Activated naive CD8-positive, alpha-beta T cell treated with anti-CD3 and anti-CD28 coated beads, Interleukin-2, amount 50 U/mL, for 24 hours (primary cell): ENCODE results near the gene LRSAM1.
A peak's percentile ranks its signal among the peaks of the same experiment; 100 is the strongest.

ENCODE experiments used
- ATAC-seq: fragments of 150-1000 bp; cut with Tn5 transposase; one replicate; pipeline ENCODE4 v1.10.0; 2021
- DNase-seq: peaks from one replicate; pipeline ENCODE4 v3.0.0; 2021
- H3K27ac Mint-ChIP-seq: one replicate; pipeline ENCODE4 v1.8.0; 2021; ENCODE audit warnings: mild to moderate bottlenecking, mixed read lengths
- H3K27me3 Mint-ChIP-seq: one replicate; pipeline ENCODE4 v1.8.0; 2021; ENCODE audit warnings: mixed read lengths
- H3K36me3 Mint-ChIP-seq: one replicate; pipeline ENCODE4 v1.8.0; 2021; ENCODE audit warnings: low read depth, mixed read lengths
- H3K4me1 Mint-ChIP-seq: one replicate; pipeline ENCODE4 v1.8.0; 2021; ENCODE audit warnings: mixed read lengths
- H3K4me3 Mint-ChIP-seq: one replicate; pipeline ENCODE4 v1.8.0; 2021; ENCODE audit warnings: mild to moderate bottlenecking, moderate library complexity, mixed read lengths
- H3K9me3 Mint-ChIP-seq: one replicate; pipeline ENCODE4 v1.8.0; 2021; ENCODE audit warnings: mixed read lengths

The LRSAM1 gene

DNA sequence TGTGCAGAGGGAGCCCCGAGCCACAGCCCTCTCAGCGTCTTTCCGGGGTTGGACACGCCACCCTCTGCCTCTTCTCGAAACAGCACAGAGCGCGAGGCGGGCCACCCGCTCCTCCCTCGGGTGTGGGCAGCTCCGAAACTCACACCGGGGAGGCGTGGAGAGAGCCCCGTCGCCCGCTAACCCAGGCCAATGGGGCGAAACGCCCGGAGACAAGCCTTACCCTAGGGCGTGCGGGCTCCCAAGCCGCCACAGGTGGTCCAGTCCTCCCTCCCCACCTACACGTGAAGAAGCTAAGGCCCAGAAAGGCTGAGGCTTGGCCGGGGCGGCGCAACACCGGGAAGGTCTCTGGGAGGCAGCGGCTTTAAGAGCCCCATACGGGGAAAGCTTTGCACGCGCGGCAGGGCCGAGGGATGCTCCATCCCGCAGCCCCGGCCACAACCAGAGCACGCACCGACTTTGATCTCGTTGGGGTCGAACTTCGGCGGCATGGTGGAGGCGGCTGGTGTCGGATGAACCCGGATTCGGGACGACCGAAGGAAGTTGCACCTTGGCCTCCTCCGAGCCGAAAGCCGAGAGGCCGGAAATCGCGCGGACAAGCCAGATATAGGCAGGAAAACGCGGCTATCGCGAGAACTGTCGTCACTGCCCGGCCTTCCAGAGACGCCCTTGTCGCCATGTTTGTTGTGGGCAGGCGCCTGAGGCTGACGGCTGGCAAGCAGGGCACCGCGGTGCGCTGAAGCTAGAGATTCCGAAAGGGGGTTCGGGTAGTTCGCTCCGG is at the start of gene LRSAM1, which contains the start of gene RPL12:
Gene LRSAM1 (plus strand): TSS at position 681 of the 778 bp plus-strand sequence. CDS start 3,018 bp downstream, outside the sequence.
Gene RPL12 (minus strand): TSS at position 577 of the 778 bp plus-strand sequence. CDS start 89 bp downstream, at position 488.
- ATAC-seq (peak; percentile 53), DNase-seq (peak; percentile 99)
- Mint-ChIP-seq H3K4me3 (peak within 1 kb of the TSS; percentile 99), H3K4me1 (peaks cover 46% of the 10 kb centered on the region), H3K9me3 (no peaks in the 10 kb centered on the region), H3K27ac (peak within 1 kb of the TSS; percentile 99), H3K36me3 (peaks cover 57% of the 10 kb centered on the region), H3K27me3 (no peaks in the 10 kb centered on the region)

DNA sequence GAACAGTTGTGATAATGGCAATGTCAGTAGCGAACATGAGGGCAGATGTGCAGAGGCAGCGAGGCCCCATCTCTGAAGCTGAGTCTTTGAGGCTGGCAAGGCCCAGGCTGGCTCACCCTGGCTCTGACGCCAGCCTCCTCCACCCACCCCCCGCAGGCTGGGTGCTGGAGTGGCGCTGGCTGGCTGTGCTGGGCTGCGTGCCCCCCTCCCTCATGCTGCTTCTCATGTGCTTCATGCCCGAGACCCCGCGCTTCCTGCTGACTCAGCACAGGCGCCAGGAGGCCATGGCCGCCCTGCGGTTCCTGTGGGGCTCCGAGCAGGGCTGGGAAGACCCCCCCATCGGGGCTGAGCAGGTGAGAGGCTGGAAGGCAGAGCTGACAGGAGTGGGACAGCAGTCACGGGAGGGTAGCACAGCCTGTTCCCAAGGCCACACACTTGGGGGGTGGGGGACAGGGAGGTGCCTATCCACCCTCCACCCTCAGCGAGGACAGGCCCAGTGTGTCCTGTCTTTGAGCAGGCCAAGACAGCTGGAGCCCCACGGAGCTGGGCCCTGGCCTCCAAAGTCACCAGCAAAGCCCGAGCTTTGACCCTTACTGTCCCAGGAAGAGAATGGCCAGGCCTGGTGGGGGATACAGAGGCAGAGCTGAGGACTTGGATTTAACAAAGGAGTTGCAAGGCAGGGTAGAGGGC is 48.8 kb upstream of the LRSAM1 start:
- DNase-seq (no peak), ATAC-seq (no peak)
- Mint-ChIP-seq H3K27me3 (peaks cover 38% of the 10 kb centered on the region), H3K4me3 (no peak overlapping the region), H3K36me3 (no peaks in the 10 kb centered on the region), H3K9me3 (no peaks in the 10 kb centered on the region), H3K4me1 (peaks cover 5% of the 10 kb centered on the region), H3K27ac (no peak overlapping the region)

DNA sequence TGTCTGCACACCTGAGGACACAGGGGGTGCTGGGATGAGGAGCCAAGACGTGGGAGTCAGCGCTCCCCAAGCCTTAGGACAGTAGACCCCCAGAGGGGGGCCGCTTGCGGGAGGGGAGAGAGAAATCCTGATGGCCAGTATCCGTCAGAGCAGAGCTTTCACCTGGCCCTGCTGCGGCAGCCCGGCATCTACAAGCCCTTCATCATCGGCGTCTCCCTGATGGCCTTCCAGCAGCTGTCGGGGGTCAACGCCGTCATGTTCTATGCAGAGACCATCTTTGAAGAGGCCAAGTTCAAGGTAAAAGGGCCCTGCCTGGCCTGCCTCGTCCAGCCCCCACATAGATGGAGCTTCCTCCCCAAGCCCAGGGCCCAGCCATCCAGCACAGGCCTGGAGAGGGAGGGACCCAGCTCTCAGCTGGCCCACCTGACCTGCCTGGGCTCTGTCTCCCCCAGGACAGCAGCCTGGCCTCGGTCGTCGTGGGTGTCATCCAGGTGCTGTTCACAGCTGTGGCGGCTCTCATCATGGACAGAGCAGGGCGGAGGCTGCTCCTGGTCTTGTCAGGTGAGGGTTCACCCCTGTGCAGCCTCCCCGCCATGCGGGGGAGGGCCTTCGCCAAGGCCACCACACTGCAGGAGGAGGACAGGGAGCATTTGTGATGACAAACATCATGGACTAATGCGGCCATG is 47.7 kb upstream of the LRSAM1 start:
- no peak for ATAC-seq
- no peak for DNase-seq
- Mint-ChIP-seq H3K9me3 (no peaks in the 10 kb centered on the region), H3K36me3 (no peaks in the 10 kb centered on the region), H3K4me3 (no peak overlapping the region), H3K27me3 (peaks cover 33% of the 10 kb centered on the region), H3K4me1 (no peaks in the 10 kb centered on the region), H3K27ac (no peak overlapping the region)

DNA sequence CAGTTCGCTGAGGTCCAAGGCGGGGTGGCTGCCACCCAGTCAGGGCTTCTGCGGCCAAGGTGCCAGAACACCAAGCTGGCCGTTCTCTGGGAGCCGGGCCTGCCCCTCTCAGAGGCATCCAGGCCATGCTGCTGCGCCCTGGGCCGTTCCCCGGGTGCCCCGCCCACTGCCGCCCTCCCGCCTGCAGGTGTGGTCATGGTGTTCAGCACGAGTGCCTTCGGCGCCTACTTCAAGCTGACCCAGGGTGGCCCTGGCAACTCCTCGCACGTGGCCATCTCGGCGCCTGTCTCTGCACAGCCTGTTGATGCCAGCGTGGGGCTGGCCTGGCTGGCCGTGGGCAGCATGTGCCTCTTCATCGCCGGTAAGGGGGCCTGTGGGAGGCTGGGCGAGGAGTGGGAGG is 46.7 kb upstream of the LRSAM1 start:
- ATAC-seq (no peak), DNase-seq (no peak)
- Mint-ChIP-seq H3K4me3 (no peak overlapping the region), H3K36me3 (no peaks in the 10 kb centered on the region), H3K27ac (no peak overlapping the region), H3K27me3 (peaks cover 25% of the 10 kb centered on the region), H3K9me3 (no peaks in the 10 kb centered on the region), H3K4me1 (no peaks in the 10 kb centered on the region)

DNA sequence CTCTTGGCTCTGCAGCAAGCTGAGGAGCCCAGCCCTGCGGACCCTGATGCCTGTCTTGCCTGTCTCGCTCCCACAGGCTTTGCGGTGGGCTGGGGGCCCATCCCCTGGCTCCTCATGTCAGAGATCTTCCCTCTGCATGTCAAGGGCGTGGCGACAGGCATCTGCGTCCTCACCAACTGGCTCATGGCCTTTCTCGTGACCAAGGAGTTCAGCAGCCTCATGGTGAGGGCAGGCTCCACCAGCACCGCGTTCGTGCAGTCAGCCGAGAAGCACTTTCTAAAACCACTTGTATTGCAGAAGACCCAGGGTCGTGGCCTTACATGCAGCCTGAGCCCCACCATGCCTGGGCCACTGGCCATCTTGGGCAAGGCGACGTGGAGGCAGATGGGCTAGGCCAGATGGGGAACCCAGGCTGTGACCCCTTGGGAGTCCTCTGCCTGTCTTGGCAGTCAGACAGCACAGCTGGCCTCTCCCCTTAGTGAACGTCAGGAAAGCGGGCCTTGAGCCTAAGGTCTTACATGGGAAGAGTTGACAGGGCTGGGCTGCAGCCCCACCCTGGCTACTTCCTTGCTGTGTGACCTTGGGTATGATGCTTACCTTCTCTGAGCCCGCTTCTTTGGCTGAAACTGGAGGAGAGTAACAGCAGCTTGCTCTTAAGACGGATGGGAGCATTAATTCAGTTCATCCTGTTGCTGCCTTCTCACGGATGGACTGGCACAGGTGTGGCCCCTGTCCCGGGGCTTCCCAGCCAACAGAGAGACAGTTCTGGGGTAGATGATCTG is 45.8 kb upstream of the LRSAM1 start:
- DNase-seq, result no peak
- H3K36me3 Mint-ChIP-seq, result no peaks in the 10 kb centered on the region
- H3K4me3 Mint-ChIP-seq, result no peak overlapping the region
- no peaks in the 10 kb centered on the region for H3K4me1 Mint-ChIP-seq
- no peaks in the 10 kb centered on the region for H3K9me3 Mint-ChIP-seq
- H3K27me3 Mint-ChIP-seq, result peaks cover 19% of the 10 kb centered on the region
- H3K27ac Mint-ChIP-seq, result no peak overlapping the region
- no peak for ATAC-seq

DNA sequence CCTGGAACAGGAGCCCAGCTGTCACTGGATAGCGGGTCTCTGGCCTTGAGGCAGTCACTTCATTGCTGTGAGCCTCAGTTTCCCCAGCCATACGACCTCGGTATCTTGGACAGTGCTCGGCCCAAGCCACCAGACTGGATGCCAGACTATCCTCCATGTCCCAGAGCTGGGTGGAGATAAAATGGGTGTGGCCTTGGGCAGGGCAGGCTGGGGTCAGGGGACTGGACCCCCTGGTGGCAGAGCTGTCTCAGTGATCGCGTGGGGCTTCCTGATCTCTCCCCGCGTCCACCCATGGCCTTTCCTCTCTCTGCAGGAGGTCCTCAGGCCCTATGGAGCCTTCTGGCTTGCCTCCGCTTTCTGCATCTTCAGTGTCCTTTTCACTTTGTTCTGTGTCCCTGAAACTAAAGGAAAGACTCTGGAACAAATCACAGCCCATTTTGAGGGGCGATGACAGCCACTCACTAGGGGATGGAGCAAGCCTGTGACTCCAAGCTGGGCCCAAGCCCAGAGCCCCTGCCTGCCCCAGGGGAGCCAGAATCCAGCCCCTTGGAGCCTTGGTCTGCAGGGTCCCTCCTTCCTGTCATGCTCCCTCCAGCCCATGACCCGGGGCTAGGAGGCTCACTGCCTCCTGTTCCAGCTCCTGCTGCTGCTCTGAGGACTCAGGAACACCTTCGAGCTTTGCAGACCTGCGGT is 44.4 kb upstream of the LRSAM1 start:
- Mint-ChIP-seq H3K4me1 (no peaks in the 10 kb centered on the region), H3K9me3 (no peaks in the 10 kb centered on the region), H3K27ac (no peak overlapping the region), H3K36me3 (no peaks in the 10 kb centered on the region), H3K27me3 (peaks cover 18% of the 10 kb centered on the region), H3K4me3 (no peak overlapping the region)
- no peak for ATAC-seq
- no peak for DNase-seq

DNA sequence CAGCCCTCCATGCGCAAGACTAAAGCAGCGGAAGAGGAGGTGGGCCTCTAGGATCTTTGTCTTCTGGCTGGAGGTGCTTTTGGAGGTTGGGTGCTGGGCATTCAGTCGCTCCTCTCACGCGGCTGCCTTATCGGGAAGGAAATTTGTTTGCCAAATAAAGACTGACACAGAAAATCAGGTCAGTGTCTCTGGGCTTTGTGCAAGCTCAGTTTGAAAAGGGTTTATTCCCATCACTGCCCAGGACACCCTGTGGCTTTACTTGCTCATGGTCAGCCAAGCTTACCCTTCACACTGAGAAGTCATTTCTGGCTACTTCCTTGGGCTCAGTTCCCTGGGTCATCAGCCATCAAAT is 43.8 kb upstream of the LRSAM1 start:
- H3K27me3 Mint-ChIP-seq, result peaks cover 20% of the 10 kb centered on the region
- H3K4me1 Mint-ChIP-seq, result no peaks in the 10 kb centered on the region
- no peaks in the 10 kb centered on the region for H3K36me3 Mint-ChIP-seq
- DNase-seq, result no peak
- H3K9me3 Mint-ChIP-seq, result no peaks in the 10 kb centered on the region
- no peak for ATAC-seq
- H3K4me3 Mint-ChIP-seq, result no peak overlapping the region
- no peak overlapping the region for H3K27ac Mint-ChIP-seq

DNA sequence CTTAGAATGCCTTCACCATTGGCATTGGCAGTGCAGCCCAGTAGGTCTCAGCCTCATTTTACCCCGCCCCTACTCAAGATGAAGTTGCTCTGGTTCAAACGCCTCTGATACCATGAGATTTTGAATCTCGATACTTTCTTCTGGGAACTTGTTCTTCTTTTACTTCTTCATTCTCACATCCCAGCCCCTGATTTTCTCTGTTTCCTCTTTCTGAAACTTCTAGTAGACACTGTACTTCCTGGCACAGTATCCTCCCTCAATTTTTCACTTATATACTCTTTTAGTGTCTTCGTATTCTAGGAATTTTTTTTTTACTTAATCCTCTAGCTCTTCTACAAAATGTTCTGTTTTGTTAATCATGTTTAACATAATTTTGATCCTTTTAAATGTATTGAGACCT is 40.2 kb upstream of the LRSAM1 start:
- Mint-ChIP-seq H3K27ac (no peak overlapping the region), H3K9me3 (no peaks in the 10 kb centered on the region), H3K27me3 (peaks cover 34% of the 10 kb centered on the region), H3K4me3 (no peak overlapping the region), H3K36me3 (no peaks in the 10 kb centered on the region), H3K4me1 (no peaks in the 10 kb centered on the region)
- no peak for DNase-seq
- no peak for ATAC-seq

DNA sequence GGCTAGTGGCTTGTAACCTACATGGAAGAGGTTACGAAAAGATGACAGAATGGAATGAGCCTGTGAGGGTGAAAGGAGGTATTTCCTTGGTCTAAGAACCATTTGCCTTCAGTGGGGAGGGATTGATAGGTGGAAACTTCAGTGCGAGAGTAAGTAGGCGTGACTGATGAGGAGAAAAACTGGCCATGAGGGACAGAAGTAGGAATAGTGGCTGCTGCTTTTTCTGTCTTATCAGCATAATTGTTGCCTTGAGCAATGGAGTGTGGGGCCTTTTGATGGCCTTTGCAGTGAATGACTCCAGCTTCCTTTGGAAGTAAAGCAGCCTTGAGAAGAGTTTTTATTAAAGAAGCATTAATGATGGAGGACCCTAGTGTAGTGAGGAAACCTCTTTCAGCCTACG is 36.2 kb upstream of the LRSAM1 start:
- H3K27me3 Mint-ChIP-seq, result peaks cover 29% of the 10 kb centered on the region
- H3K27ac Mint-ChIP-seq, result no peak overlapping the region
- H3K4me3 Mint-ChIP-seq, result no peak overlapping the region
- no peaks in the 10 kb centered on the region for H3K4me1 Mint-ChIP-seq
- DNase-seq, result no peak
- no peaks in the 10 kb centered on the region for H3K36me3 Mint-ChIP-seq
- H3K9me3 Mint-ChIP-seq, result no peaks in the 10 kb centered on the region
- no peak for ATAC-seq

DNA sequence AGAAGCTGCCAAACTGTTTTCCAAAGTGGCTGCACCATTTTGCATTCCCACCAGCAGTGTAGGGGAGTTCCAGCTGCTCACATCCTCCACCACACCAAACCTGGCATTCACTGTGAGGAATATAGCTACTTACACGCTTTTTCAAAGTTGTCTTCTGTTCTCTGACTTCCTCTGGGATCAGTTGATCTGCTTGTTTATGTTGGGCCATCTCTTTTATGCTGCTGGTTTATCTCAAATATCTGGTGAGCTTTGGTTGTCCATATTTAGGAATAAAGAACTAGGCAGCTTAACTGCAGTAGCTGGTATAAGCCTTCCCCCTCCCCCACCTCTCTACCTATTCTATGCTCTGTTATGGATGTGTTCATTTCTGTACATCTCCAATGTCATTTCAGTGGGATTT is 35.7 kb upstream of the LRSAM1 start:
- DNase-seq, result no peak
- Mint-ChIP-seq H3K36me3 (no peaks in the 10 kb centered on the region), H3K4me3 (no peak overlapping the region), H3K4me1 (no peaks in the 10 kb centered on the region), H3K9me3 (no peaks in the 10 kb centered on the region), H3K27ac (no peak overlapping the region), H3K27me3 (peaks cover 29% of the 10 kb centered on the region)
- ATAC-seq, result no peak

DNA sequence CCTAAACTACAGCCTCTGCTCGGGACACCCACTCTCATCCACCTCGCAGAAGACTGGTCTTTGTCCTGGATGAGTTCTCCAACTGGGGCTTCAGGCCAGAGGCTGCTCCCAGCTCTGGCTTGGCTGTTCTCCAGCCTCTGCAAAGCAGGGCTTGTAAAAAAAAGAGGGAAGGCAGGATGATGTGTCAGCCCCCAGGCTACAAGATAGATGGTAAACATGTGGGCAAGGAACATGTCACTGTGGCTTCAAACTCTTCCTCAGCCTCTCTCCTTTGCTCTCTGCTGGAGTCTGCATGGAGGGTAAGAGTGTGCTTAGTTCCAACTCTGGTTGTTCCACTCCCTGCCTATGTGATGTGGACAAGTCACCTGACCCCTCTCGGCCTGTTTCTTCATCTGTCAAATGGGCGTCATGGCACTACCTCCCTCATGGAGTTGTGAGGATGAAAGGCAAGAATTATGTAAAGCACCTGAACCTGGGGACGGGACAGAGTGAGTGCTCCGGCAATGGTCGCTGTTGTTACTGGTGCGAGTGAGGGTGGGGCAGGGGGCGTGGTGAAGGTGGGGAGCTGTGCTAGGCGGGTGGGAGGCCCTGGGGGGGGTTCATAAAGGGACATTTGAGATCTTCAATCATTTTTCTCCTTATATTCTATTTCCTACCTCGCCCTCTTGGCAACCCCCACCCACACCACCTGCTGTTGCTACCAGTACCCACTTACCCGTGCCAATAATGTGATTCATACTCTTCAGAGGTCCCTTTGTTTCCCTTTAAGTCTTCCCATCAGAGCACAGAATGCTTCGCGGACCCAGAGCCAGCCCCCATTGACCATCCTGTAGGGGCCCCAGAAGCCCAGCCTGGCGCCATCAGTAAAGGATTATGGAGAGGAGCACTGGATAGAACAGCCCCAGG is 33.9 kb upstream of the LRSAM1 start:
- H3K27ac Mint-ChIP-seq, result no peak overlapping the region
- no peaks in the 10 kb centered on the region for H3K9me3 Mint-ChIP-seq
- H3K27me3 Mint-ChIP-seq, result peaks cover 19% of the 10 kb centered on the region
- H3K36me3 Mint-ChIP-seq, result no peaks in the 10 kb centered on the region
- H3K4me3 Mint-ChIP-seq, result no peak overlapping the region
- H3K4me1 Mint-ChIP-seq, result peaks cover under 1% of the 10 kb centered on the region
- DNase-seq, result no peak
- no peak for ATAC-seq

DNA sequence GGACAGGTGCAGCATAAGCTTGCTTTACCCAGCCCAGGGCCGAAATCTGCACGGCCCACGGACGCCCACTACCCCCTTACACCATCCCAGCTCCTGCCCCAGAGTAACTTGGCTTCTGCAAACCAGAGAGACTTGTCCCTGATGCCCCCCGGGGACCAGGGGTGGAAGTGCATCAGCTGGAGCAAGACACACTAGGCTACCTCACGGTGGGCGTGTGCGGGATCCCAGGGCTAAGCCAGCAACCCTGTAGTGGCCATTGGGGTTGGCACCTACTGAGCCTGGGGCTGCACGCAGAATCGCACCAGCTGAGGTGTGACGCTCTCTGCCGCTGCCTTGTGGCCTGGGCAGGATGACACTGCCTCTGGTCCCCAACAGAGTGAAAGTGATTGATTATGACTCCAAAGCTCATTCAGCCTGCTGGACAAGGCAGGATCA is 33.3 kb upstream of the LRSAM1 start:
- Mint-ChIP-seq H3K36me3 (no peaks in the 10 kb centered on the region), H3K27ac (no peak overlapping the region), H3K9me3 (no peaks in the 10 kb centered on the region), H3K4me1 (peaks cover 8% of the 10 kb centered on the region), H3K27me3 (peaks cover 18% of the 10 kb centered on the region), H3K4me3 (no peak overlapping the region)
- ATAC-seq (peak; percentile 73), DNase-seq (peak; percentile 48)

DNA sequence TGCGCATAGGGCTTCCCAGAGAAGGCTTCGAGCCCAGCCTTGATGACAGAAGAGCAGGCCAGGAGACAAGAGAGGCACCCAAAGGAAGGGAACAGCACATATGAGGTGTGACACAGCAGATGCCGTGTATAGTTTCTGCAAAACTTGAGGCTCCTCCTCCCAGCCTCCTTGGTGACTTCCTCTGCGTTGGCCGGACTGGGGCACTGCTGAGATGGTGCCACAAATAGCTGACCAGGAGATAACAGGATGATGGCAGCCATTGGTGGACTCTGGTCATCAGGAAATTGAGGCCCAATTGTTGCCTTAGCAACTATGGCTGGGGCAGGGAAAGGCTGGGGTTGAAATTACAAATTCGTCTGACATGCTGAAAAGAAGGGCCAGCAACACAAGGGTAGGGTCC is 32.0 kb upstream of the LRSAM1 start:
- DNase-seq (no peak), ATAC-seq (no peak)
- Mint-ChIP-seq H3K27ac (no peak overlapping the region), H3K4me3 (no peak overlapping the region), H3K9me3 (no peaks in the 10 kb centered on the region), H3K36me3 (no peaks in the 10 kb centered on the region), H3K27me3 (peaks cover 11% of the 10 kb centered on the region), H3K4me1 (peaks cover 16% of the 10 kb centered on the region)
